ENCODE data around the gene SKA3. TPM values are rescaled to one million over a fixed set of nuclear protein-coding genes. Genes with fewer than 3 reads are reported as not detected.

SKA3 gene
- total RNA-seq, 1 experiment from 2014 or later = 42.1 TPM

DNA sequence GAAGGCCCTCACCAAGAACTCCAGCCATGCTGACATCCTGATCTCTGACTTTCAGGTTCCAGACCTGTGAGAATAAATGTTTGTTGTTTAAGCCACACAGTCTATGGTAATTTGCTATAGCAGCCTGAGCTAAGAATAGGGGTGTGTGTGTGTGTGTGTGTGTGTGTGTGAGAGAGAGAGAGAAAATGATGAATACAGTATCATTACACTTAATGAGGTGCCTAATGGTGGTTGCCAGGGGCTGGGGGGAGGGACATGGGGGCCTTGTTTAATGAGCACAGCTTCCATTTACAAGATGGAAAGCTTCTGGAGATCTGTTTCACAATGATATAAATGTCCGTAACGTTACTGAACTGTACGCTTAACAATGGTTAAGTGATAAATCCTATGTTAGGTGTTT, 61.1 kb downstream of the SKA3 start (continued):
- TF ChIP-seq ZNF425 (CRISPR knock-in tag; conservative IDR thresholded peaks at IDR 0.05) (no peak), TEAD4 (CRISPR knock-in tag; IDR thresholded peaks at IDR 0.05) (no peak), SP1 (CRISPR knock-in tag; conservative IDR thresholded peaks at IDR 0.05) (no peak), NFE2L1 (CRISPR knock-in tag; IDR thresholded peaks at IDR 0.05) (no peak), GRHL2 (CRISPR knock-in tag; IDR thresholded peaks at IDR 0.05; ENCODE audit: insufficient replicate concordance, severe bottlenecking) (no peak), ZNF263 (CRISPR knock-in tag; IDR thresholded peaks at IDR 0.05; ENCODE audit: low read depth) (no peak)
- TF ChIP-seq, protein P1, sequence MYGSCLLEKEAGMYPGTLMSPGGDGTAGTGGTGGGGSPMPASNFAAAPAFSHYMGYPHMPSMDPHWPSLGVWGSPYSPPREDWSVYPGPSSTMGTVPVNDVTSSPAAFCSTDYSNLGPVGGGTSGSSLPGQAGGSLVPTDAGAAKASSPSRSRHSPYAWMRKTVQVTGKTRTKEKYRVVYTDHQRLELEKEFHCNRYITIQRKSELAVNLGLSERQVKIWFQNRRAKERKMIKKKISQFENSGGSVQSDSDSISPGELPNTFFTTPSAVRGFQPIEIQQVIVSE (CRISPR knock-in tag; IDR thresholded peaks at IDR 0.05; ENCODE audit: borderline replicate concordance) = no peak
- TF ChIP-seq, protein P2, sequence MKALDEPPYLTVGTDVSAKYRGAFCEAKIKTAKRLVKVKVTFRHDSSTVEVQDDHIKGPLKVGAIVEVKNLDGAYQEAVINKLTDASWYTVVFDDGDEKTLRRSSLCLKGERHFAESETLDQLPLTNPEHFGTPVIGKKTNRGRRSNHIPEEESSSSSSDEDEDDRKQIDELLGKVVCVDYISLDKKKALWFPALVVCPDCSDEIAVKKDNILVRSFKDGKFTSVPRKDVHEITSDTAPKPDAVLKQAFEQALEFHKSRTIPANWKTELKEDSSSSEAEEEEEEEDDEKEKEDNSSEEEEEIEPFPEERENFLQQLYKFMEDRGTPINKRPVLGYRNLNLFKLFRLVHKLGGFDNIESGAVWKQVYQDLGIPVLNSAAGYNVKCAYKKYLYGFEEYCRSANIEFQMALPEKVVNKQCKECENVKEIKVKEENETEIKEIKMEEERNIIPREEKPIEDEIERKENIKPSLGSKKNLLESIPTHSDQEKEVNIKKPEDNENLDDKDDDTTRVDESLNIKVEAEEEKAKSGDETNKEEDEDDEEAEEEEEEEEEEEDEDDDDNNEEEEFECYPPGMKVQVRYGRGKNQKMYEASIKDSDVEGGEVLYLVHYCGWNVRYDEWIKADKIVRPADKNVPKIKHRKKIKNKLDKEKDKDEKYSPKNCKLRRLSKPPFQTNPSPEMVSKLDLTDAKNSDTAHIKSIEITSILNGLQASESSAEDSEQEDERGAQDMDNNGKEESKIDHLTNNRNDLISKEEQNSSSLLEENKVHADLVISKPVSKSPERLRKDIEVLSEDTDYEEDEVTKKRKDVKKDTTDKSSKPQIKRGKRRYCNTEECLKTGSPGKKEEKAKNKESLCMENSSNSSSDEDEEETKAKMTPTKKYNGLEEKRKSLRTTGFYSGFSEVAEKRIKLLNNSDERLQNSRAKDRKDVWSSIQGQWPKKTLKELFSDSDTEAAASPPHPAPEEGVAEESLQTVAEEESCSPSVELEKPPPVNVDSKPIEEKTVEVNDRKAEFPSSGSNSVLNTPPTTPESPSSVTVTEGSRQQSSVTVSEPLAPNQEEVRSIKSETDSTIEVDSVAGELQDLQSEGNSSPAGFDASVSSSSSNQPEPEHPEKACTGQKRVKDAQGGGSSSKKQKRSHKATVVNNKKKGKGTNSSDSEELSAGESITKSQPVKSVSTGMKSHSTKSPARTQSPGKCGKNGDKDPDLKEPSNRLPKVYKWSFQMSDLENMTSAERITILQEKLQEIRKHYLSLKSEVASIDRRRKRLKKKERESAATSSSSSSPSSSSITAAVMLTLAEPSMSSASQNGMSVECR (CRISPR knock-in tag; IDR thresholded peaks at IDR 0.05; ENCODE audit: borderline replicate concordance) = no peak

DNA sequence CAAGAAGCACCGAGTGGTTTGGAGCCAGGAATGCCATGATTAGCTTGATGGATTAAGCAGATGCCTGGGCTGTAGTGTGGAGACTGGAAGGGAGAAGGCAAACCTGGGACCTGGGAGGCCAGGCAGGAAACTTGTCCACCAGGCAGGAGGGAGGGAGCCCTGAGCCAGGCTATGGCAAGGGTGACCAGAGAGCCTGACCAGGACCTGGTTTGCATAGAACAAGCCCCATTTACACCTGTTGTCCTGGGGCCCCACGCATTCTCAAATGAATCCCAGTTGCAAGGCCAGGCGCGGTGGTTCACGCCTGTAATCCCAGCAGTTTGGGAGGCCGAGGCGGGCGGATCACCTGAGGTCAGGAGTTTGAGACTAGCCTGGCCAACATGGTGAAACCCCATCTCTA, 64.8 kb downstream of the SKA3 start:
- ATAC-seq = no peak
- H3K27me3 Mint-ChIP-seq (ENCODE audit: low read depth) = no peaks in the 10 kb centered on the region
- H3K4me3 Mint-ChIP-seq = no peak overlapping the region
- no peak for DNase-seq (ENCODE audit: low spot score)
- ChIA-PET POLR2A (no interaction called here), CTCF (interaction anchor here (0.7 to 2.7 kb wide), 7 partner anchors 13 to 168 kb away, joined by 3 to 11 read pairs (median 6); partner anchors contain the start of genes MRPL57 and SKA3)
- no peak overlapping the region for H3K27ac Mint-ChIP-seq
- TF ChIP-seq SP1 (CRISPR knock-in tag; conservative IDR thresholded peaks at IDR 0.05) (no peak), SOX15 (CRISPR knock-in tag; IDR thresholded peaks at IDR 0.05) (no peak), ZNF219 (CRISPR knock-in tag; IDR thresholded peaks at IDR 0.05; ENCODE audit: borderline replicate concordance) (no peak), CREM (CRISPR knock-in tag; IDR thresholded peaks at IDR 0.05) (no peak), ELF4 (CRISPR knock-in tag; IDR thresholded peaks at IDR 0.05; ENCODE audit: low read depth) (no peak), NFATC4 (CRISPR knock-in tag; IDR thresholded peaks at IDR 0.05) (no peak), FOXJ3 (CRISPR knock-in tag; IDR thresholded peaks at IDR 0.05; ENCODE audit: borderline replicate concordance) (no peak), JAZF1 (CRISPR knock-in tag; IDR thresholded peaks at IDR 0.05) (no peak), ZNF263 (CRISPR knock-in tag; IDR thresholded peaks at IDR 0.05; ENCODE audit: low read depth) (no peak), TEAD4 (CRISPR knock-in tag; IDR thresholded peaks at IDR 0.05) (no peak), EMX1 (CRISPR knock-in tag; IDR thresholded peaks at IDR 0.05) (no peak), SMAD3 (CRISPR knock-in tag; IDR thresholded peaks at IDR 0.05; ENCODE audit: borderline replicate concordance) (no peak), FOXP1 (CRISPR knock-in tag; IDR thresholded peaks at IDR 0.05; ENCODE audit: borderline replicate concordance) (no peak), ZNF317 (CRISPR knock-in tag; IDR thresholded peaks at IDR 0.05; ENCODE audit: borderline replicate concordance, low read depth) (no peak)
- H3K36me3 Mint-ChIP-seq = no peaks in the 10 kb centered on the region
- H3K4me1 Mint-ChIP-seq = peaks cover 34% of the 10 kb centered on the region
- H3K9me3 Mint-ChIP-seq = no peaks in the 10 kb centered on the region

Measured in WTC11 (cell line).